Central memory CD8-positive, alpha-beta T cell (primary cell): ENCODE results near the gene FHOD3.
"Not testable (repeated sequence)": the region's sequence is repeated elsewhere in the genome, so short reads cannot be mapped to it uniquely, and the experiment has no call there.

Source experiments
- ATAC-seq: fragments of 150-1000 bp; cut with Tn5 transposase; replicated peaks from 2 replicates; pipeline ENCODE4 v1.10.0; 2022; ENCODE audit warnings: mild to moderate bottlenecking, moderate FRiP score, moderate number of reproducible peaks; ENCODE audit not compliant: poor library complexity, severe bottlenecking; ENCODE audit errors: extremely low read depth
- DNase-seq, 2 donors: peaks; one replicate each; pipeline ENCODE4 v3.0.0; 2021; ENCODE audit warnings: low spot score in 2 of 2
- H3K27ac Mint-ChIP-seq: one replicate; pipeline ENCODE4 v1.8.0; 2022; ENCODE audit warnings: low read depth, mild to moderate bottlenecking, moderate library complexity, mixed read lengths
- H3K27me3 Mint-ChIP-seq: one replicate; pipeline ENCODE4 v1.8.0; 2022; ENCODE audit warnings: mixed read lengths
- H3K36me3 Mint-ChIP-seq: one replicate; pipeline ENCODE4 v1.8.0; 2022; ENCODE audit warnings: mild to moderate bottlenecking, moderate library complexity, mixed read lengths; ENCODE audit not compliant: insufficient read depth
- H3K4me1 Mint-ChIP-seq: one replicate; pipeline ENCODE4 v1.8.0; 2022; ENCODE audit warnings: mixed read lengths
- H3K4me3 Mint-ChIP-seq: one replicate; pipeline ENCODE4 v1.8.0; 2022; ENCODE audit warnings: mild to moderate bottlenecking, moderate library complexity, mixed read lengths
- H3K9me3 Mint-ChIP-seq: one replicate; pipeline ENCODE4 v1.8.0; 2022; ENCODE audit warnings: mixed read lengths

Gene FHOD3

GRCh38 chr18:36539674-36540231 is 242.2 kb downstream of the FHOD3 start:
- Mint-ChIP-seq H3K36me3 (no peaks in the 10 kb centered on the region), H3K27me3 (no peaks in the 10 kb centered on the region), H3K4me1 (no peaks in the 10 kb centered on the region), H3K27ac (no peak overlapping the region), H3K9me3 (no peaks in the 10 kb centered on the region), H3K4me3 (no peak overlapping the region)
- no peak for DNase-seq
- ATAC-seq, result no peak

GRCh38 chr18:36543030-36543429 is 245.5 kb downstream of the FHOD3 start:
- Mint-ChIP-seq H3K36me3 (no peaks in the 10 kb centered on the region), H3K9me3 (no peaks in the 10 kb centered on the region)

GRCh38 chr18:36543991-36544725 is 246.6 kb downstream of the FHOD3 start:
- no peaks in the 10 kb centered on the region for H3K9me3 Mint-ChIP-seq
- ATAC-seq, result no peak
- H3K4me1 Mint-ChIP-seq, result no peaks in the 10 kb centered on the region
- DNase-seq, result no peak
- H3K36me3 Mint-ChIP-seq, result no peaks in the 10 kb centered on the region
- H3K27me3 Mint-ChIP-seq, result no peaks in the 10 kb centered on the region
- H3K27ac Mint-ChIP-seq, result no peak overlapping the region
- H3K4me3 Mint-ChIP-seq, result no peak overlapping the region

More at GRCh38 chr18:36543030-36543429, 245.5 kb downstream of the FHOD3 start:
- Mint-ChIP-seq H3K4me3 (no peak overlapping the region), H3K27ac (no peak overlapping the region), H3K4me1 (no peaks in the 10 kb centered on the region), H3K27me3 (no peaks in the 10 kb centered on the region)
- ATAC-seq, result no peak
- no peak for DNase-seq

GRCh38 chr18:36545821-36546427 is 248.4 kb downstream of the FHOD3 start:
- Mint-ChIP-seq H3K9me3 (no peaks in the 10 kb centered on the region), H3K4me3 (no peak overlapping the region), H3K27ac (no peak overlapping the region), H3K27me3 (no peaks in the 10 kb centered on the region), H3K4me1 (no peaks in the 10 kb centered on the region), H3K36me3 (no peaks in the 10 kb centered on the region)
- no peak for ATAC-seq
- DNase-seq, result no peak

- H3K4me1 Mint-ChIP-seq, result no peaks in the 10 kb centered on the region
- H3K9me3 Mint-ChIP-seq, result no peaks in the 10 kb centered on the region
- no peak for DNase-seq
- no peak overlapping the region for H3K27ac Mint-ChIP-seq
- no peaks in the 10 kb centered on the region for H3K36me3 Mint-ChIP-seq
- no peak for ATAC-seq
- no peaks in the 10 kb centered on the region for H3K27me3 Mint-ChIP-seq
- H3K4me3 Mint-ChIP-seq, result no peak overlapping the region
Observed at GRCh38 chr18:36546876-36547275, 249.4 kb downstream of the FHOD3 start.

GRCh38 chr18:36547544-36547943 is 250.0 kb downstream of the FHOD3 start:
- DNase-seq (no peak), ATAC-seq (no peak)
- no peaks in the 10 kb centered on the region for H3K36me3 Mint-ChIP-seq
- no peak overlapping the region for H3K4me3 Mint-ChIP-seq
- no peaks in the 10 kb centered on the region for H3K9me3 Mint-ChIP-seq
- H3K27ac Mint-ChIP-seq, result no peak overlapping the region
- no peaks in the 10 kb centered on the region for H3K27me3 Mint-ChIP-seq
- no peaks in the 10 kb centered on the region for H3K4me1 Mint-ChIP-seq

GRCh38 chr18:36551274-36551673 is 253.8 kb downstream of the FHOD3 start:
- H3K9me3 Mint-ChIP-seq, H3K4me1 Mint-ChIP-seq, H3K27me3 Mint-ChIP-seq, H3K36me3 Mint-ChIP-seq, DNase-seq, H3K4me3 Mint-ChIP-seq, H3K27ac Mint-ChIP-seq, ATAC-seq: not testable (repeated sequence)

GRCh38 chr18:36558234-36558633 is 260.7 kb downstream of the FHOD3 start:
- Mint-ChIP-seq H3K36me3 (no peaks in the 10 kb centered on the region), H3K4me3 (no peak overlapping the region), H3K27me3 (peaks cover 48% of the 10 kb centered on the region), H3K27ac (no peak overlapping the region), H3K9me3 (peaks cover 5% of the 10 kb centered on the region), H3K4me1 (no peaks in the 10 kb centered on the region)
- no peak for DNase-seq
- ATAC-seq, result no peak

GRCh38 chr18:36559149-36559857 is 261.8 kb downstream of the FHOD3 start:
- Mint-ChIP-seq H3K9me3 (peaks cover 5% of the 10 kb centered on the region), H3K36me3 (no peaks in the 10 kb centered on the region)
- DNase-seq, result no peak

GRCh38 chr18:36560187-36560586 is 262.7 kb downstream of the FHOD3 start:
- no peak for ATAC-seq
- H3K4me3 Mint-ChIP-seq, result no peak overlapping the region
- no peak overlapping the region for H3K27ac Mint-ChIP-seq
- no peaks in the 10 kb centered on the region for H3K36me3 Mint-ChIP-seq
- H3K27me3 Mint-ChIP-seq, result peaks cover 68% of the 10 kb centered on the region
- no peaks in the 10 kb centered on the region for H3K4me1 Mint-ChIP-seq
- H3K9me3 Mint-ChIP-seq, result peaks cover 5% of the 10 kb centered on the region
- no peak for DNase-seq

More at GRCh38 chr18:36559149-36559857, 261.8 kb downstream of the FHOD3 start:
- Mint-ChIP-seq H3K4me3 (no peak overlapping the region), H3K27ac (no peak overlapping the region), H3K27me3 (peaks cover 59% of the 10 kb centered on the region), H3K4me1 (no peaks in the 10 kb centered on the region)
- ATAC-seq, result no peak

GRCh38 chr18:36561046-36561445 is 263.5 kb downstream of the FHOD3 start:
- no peak overlapping the region for H3K4me3 Mint-ChIP-seq
- H3K27ac Mint-ChIP-seq, result no peak overlapping the region
- no peaks in the 10 kb centered on the region for H3K4me1 Mint-ChIP-seq
- H3K9me3 Mint-ChIP-seq, result peaks cover 5% of the 10 kb centered on the region
- ATAC-seq, result no peak
- peaks cover 75% of the 10 kb centered on the region for H3K27me3 Mint-ChIP-seq
- no peaks in the 10 kb centered on the region for H3K36me3 Mint-ChIP-seq
- no peak for DNase-seq

- no peaks in the 10 kb centered on the region for H3K9me3 Mint-ChIP-seq
- H3K36me3 Mint-ChIP-seq, result no peaks in the 10 kb centered on the region
- no peaks in the 10 kb centered on the region for H3K4me1 Mint-ChIP-seq
- no peak overlapping the region for H3K27ac Mint-ChIP-seq
- ATAC-seq (no peak), DNase-seq (no peak)
- H3K27me3 Mint-ChIP-seq, result peaks cover 62% of the 10 kb centered on the region
- no peak overlapping the region for H3K4me3 Mint-ChIP-seq
Observed at GRCh38 chr18:36564841-36565240, 267.3 kb downstream of the FHOD3 start.
